Stimulated activated CD4-positive, alpha-beta T cell treated with anti-CD3 and anti-CD28 coated beads, Interleukin-15, amount 100 ng/mL, for 1 hour (primary cell): ENCODE measurements around the gene IFT122.
"Not testable (repeated sequence)": the region's sequence is repeated elsewhere in the genome, so short reads cannot be mapped to it uniquely, and the experiment has no call there.

Experiments used
- DNase-seq, 2 donors: peaks; one replicate each; pipeline ENCODE4 v3.0.0-alpha.2; 2020; ENCODE audit warnings: low read depth in 1 of 2, low spot score in 1 of 2

IFT122 gene

DNA sequence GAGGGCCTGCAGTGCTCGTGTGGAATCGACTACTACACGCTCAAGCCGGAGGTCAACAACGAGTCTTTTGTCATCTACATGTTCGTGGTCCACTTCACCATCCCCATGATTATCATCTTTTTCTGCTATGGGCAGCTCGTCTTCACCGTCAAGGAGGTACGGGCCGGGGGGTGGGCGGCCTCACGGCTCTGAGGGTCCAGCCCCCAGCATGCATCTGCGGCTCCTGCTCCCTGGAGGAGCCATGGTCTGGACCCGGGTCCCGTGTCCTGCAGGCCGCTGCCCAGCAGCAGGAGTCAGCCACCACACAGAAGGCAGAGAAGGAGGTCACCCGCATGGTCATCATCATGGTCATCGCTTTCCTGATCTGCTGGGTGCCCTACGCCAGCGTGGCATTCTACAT is 92.2 kb downstream of the IFT122 start:
- DNase-seq: no peak

DNA sequence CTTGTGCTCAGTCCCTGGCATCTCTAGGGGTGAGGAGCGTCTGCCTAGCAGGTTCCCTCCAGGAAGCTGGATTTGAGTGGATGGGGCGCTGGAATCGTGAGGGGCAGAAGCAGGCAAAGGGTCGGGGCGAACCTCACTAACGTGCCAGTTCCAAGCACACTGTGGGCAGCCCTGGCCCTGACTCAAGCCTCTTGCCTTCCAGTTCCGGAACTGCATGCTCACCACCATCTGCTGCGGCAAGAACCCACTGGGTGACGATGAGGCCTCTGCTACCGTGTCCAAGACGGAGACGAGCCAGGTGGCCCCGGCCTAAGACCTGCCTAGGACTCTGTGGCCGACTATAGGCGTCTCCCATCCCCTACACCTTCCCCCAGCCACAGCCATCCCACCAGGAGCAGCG is 93.4 kb downstream of the IFT122 start:
- DNase-seq: no peak

DNA sequence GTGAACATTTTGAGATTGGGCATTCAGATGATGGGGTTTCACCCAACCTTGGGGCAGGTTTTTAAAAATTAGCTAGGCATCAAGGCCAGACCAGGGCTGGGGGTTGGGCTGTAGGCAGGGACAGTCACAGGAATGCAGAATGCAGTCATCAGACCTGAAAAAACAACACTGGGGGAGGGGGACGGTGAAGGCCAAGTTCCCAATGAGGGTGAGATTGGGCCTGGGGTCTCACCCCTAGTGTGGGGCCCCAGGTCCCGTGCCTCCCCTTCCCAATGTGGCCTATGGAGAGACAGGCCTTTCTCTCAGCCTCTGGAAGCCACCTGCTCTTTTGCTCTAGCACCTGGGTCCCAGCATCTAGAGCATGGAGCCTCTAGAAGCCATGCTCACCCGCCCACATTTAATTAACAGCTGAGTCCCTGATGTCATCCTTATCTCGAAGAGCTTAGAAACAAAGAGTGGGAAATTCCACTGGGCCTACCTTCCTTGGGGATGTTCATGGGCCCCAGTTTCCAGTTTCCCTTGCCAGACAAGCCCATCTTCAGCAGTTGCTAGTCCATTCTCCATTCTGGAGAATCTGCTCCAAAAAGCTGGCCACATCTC is 94.5 kb downstream of the IFT122 start:
- DNase-seq: no peak

DNA sequence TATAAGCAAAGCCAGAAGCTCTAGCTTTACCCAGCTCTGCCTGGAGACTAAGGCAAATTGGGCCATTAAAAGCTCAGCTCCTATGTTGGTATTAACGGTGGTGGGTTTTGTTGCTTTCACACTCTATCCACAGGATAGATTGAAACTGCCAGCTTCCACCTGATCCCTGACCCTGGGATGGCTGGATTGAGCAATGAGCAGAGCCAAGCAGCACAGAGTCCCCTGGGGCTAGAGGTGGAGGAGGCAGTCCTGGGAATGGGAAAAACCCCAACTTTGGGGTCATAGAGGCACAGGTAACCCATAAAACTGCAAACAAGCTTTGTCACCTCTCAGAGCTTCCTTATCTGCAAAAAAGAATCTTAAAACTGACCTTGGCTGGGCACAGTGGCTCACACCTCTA is 95.1 kb downstream of the IFT122 start:
- no peak for DNase-seq

DNA sequence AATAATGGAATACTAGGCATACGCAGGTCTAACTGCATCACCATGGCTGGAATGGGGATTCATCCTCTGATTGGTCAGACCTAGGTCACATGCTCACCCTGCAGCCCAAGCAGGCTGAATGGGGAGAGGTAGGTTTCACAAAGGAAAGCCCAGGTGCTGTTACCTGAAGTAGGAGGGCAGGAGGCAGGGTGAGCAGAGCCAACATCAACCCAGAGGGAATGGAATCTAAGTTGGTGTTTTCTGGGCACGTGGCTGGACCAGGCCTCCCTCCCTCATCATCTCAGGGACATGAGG is 96.3 kb downstream of the IFT122 start:
- no peak for DNase-seq

DNA sequence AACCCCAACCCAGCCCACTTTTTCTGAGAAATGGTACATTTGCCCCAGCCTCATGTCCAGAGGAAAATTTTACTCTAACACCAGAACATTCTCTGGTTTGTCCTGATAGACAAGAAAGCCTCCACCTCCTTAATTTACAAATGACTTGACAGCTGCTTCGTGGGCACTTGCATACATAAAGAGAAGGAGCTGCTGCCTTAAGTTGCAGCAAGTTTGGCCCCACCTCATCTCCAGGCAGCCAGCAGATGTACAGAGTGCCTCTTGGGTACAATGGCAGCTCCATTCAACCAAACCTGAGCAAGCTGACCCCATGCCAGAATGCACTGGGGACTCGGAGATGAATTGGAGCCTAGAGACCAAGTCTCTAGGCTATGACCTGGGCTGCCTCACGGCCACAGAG is 96.8 kb downstream of the IFT122 start:
- no peak for DNase-seq

DNA sequence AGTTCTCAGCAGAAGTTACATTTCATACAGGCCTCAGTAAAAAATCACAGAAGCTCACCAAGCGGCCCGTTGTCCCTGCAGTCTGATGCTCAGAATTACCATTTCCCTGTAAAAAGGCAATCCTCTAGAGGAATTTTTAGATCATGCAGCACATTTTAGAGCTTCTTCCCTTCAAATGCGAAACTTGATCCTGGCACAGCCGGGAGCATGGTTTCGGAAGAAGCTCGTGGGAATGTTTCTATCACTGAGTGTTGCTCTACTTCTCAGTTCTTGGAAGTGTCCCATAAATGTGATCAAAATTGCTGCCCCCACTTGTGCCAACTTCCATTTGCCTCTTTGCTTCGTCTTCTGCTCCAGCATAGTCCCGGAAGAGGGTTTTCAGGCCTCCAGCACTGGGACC is 99.2 kb downstream of the IFT122 start:
- no peak for DNase-seq

DNA sequence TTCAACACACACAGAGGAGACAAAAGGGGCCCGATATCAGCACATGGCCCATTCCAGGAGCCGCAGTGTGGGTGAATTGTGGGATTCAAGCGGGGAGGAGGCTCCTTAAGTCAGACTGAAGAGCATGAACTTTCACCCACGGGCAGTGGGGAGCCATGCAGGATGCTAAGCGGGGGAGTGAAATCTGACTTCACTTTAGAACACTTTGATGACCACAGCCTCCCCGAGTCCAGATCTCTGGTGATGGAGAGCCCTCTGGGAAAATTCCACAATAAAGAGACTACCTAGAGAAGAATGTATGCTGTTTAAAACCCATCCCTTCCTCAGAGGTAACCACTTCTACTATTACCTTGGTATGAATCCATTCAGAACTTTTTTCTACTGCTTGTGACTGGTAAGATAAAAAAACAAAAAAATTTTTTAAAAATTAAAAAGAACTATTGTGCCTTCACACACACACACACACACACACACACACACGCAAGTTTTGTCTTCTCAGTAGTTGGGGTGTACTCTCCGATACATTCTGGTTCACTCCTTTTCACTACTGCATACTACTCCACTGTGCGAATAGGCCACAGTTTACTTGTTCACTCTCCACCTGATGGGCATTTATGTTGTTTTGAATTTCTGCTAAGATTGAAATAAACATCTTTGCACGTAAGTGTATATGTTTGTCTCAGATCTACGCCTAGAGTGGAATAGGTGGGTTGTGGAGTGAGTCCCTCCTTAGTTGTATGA is 100.9 kb downstream of the IFT122 start:
- no peak for DNase-seq

DNA sequence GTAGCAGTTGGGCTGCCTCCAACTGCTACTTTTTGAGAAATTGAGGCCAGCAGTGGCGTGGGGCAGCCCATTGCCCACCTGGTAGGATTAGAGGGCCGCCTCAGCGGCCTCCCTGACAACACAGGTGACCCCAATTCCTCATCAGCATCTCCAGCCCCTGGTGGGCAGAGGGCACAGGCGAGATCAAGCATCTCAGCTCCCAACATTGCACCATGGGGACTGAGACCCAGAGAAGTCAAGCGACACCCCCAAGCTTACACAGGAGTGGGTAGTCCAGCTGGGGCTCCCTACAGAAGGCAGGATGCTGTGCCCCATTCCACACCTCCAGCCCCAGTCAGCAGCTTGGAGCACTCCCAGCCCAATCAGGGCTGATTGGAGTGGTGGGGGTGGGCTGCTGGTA is 102.7 kb downstream of the IFT122 start:
- no peak for DNase-seq

DNA sequence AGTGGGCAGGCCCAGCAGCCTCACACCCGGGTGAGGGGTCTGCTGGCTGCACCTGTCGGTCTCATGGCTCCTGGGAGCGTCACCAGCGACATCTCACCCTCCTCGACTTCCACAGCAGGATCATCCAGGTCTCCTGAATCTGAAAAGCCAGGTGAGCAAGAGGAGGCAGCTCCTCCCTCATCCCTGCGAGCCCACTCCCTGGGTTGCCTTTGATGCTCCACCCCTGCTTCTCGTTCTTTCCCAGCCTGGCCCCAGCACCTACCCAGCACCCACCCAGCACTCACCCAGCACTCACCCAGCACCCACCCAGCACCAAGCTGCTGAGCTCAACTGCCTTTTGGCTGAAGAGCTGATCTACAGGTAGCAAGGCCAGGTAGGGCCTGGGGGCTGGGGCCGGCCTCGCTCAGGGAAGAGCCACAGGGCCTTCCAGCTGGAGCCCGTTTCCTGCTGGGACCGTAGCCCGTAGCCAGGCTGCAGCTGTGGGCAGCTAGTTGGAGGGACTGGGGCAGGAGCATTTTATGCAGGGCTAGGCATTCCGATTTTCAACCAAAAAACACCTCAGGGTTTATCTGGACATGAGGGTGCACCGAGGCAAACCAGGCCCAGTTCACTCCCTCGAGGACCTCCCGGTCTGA is 103.2 kb downstream of the IFT122 start, which contains the start of gene H1-8:
TSS of gene H1-8 (plus strand) at position 20 of the 635 bp plus-strand sequence. CDS start at position 64, 44 bp downstream.
- no peak for DNase-seq

DNA sequence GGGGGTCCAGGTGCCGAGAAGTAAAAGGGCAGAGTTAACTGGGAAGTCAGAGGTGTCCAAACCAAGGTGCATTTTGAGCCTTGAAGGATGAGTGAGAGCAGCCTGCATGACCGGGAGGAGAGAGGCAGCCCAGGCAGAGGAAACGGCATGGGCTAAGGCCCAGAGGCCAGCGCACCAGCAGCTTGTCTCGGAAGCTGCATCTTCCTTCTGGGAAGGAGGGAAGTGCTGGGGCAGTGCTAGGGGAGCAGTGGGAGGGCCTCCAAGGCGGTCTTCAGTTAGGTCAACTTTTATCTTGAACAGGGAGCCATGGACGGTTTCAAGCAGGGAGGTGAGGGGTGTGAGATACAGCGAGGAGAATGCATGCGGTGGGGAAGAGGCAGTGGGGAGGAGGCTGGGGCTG is 104.0 kb downstream of the IFT122 start:
- DNase-seq: no peak

DNA sequence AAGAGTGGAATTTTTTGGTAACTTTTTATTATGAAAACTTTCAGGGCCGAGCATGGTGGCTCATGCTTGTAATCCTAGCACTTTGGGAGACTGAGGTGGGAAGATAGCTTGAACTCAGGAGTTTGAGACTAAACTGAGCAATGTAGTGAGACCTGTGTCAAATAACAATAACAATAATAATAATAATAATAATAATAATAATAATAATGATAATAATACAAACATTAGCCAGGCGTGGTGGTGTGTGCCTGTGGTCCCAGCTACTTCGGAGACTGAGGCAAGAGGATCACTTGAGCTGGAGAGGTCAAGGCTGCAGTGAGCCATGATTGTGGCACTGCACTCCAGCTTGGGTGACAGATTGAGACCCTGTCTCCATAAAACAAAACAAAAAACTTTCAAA is 105.9 kb downstream of the IFT122 start:
- DNase-seq: not testable (repeated sequence)

DNA sequence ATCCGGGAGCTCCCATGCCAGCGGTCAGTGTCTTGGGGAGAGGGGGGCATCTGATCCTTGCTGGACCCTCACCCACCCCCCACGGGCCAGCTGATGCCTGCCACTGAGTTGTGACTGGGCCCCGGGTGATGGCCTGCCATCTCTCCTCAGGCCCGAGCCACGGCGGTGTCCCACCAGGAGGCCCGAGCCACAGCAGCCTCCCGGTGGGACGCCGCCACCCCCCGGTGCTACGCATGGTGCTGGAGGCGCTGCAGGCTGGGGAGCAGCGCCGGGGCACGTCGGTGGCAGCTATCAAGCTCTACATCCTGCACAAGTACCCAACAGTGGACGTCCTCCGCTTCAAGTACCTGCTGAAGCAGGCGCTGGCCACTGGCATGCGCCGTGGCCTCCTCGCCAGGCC is 107.2 kb downstream of the IFT122 start:
- no peak for DNase-seq

DNA sequence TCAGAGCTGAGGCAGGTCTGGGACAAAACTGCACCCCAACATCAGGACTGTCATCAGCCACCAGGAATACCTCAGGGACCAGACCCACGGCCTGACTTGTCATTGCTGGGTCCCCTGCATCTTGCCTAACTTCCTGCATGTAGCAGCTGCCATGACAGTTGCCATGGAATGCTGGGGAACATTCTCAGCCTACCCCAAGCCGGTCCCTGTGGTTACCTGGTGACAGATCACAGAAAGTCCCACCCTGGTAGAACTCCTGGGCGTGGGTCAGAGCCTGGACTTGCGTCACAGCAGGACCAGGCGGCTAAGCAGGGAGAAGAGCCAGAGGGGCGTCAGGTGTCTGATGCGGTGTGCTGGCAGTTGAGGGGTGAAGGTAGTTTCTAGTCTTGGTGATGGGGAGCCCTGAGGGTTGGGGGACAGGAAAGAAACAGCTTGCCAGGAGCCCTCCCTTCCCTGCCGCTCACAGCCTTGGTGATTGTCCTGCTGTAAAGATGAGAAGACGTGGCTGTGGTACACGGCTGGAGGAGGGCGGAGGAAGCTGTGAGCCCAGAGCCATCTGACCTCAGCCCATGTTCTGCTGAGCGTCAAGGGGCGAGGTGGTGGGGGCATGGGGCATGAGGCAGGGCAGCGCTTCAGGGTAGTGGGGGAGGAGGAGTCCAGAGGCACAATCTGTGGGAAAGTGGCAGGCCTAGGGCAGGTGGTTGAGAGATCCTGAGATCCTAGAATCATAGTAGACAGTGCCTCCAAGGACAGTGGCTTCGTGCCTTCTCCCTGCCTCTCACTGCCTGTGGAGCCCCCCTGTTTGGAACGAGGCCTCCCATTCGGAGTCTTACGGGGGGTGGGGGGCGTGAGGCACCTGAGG is 108.3 kb downstream of the IFT122 start:
- DNase-seq: no peak

DNA sequence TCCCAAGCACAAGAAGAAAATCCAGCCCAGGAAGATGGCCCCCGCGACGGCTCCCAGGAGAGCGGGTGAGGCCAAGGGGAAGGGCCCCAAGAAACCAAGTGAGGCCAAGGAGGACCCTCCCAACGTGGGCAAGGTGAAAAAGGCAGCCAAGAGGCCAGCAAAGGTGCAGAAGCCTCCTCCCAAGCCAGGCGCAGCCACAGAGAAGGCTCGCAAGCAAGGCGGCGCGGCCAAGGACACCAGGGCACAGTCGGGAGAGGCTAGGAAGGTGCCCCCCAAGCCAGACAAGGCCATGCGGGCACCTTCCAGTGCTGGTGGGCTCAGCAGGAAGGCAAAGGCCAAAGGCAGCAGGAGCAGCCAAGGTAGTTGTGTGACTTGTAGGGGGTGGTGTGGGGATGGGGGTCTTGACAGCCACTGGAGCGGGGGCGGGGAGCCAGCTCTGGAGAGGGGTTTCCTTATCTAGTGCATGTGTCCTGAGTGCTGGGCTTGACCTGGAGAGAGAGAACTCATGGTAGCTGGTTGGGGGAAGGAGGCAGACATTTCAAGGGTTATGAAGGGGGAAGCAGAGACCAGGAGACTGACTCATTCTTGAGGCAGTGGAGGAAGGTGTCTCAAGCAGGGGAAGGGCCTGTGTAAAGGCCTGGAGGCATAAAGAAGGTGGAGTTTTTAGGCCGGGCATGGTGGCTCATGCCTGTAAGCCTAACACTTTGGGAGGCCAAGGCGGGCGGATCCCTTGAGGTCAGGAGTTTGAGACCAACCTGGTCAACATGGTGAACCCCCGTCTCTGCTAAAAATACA is 109.2 kb downstream of the IFT122 start:
- DNase-seq: no peak

DNA sequence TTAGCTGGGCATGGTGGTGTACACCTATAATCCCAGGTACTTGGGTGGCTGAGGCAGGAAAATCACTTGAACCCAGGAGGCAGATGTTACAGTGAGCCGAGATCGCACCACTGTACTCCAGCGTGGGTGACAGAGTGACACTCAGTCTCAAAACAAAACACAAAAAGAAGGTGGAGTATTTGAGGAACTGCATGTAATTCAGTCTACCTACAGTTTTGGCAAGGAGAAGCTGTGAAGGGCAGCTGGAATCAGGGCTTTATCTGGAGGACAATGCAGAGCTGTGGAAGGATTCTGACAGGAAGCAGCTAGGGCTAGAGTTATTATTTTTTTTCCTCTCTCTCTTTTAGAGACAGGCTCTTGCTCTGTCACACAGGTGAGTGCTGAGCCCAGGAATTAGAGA is 109.8 kb downstream of the IFT122 start:
- DNase-seq: no peak

DNA sequence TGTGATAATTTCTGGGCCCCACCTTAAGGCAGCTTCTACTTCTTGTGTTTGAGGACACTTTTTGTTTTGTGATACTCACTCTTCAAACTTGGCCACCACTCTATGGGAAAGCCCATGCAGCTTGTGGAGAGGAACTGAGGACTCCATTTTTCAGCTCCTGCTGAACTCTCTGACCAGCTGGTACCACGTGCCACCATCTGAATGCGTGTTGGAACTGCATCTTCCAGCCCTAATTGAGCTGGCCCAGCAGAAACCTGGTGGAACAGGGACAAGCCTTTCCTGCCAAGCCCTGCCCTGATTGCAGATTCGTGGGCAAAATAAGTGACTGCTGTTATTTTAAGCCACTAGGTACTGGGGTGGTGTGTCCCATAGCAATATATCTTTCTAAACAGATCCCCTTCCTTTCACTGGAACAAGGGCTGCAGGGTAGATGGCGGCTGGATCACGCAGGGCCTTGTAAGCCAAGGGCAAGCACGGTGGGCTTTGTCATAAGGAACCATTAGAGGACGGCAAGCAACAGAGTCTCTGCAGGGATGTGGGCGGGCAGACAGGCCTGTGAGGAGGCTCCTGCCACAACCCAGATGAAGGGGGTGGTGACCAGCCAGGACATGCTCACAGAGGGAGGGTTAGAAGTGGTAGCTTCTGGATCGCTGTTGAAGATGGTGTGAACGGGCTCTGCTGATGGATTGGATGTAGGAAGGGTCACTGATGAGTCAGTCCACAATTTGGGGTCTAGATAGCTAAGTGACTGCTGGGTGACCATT is 112.4 kb downstream of the IFT122 start:
- no peak for DNase-seq

DNA sequence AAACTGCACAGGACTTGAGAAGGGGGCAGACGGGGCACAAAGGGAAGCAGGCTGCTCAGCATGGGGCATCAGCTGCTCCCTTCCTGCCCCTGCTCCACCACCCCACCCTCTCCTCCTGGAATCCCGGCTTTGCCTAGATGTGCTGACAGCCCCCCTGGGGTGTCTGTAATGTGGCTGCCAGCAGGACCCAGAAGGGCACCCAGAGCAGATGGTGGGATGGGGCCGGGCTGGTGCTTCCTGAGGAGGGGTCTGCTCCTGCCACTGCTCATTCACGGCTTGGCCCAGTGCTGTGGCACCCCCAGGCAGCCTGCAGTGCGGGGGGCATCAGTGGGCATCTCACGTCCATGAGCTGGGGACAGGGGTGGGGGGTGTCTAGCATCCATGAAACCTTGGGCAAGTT is 113.1 kb downstream of the IFT122 start:
- no peak for DNase-seq

DNA sequence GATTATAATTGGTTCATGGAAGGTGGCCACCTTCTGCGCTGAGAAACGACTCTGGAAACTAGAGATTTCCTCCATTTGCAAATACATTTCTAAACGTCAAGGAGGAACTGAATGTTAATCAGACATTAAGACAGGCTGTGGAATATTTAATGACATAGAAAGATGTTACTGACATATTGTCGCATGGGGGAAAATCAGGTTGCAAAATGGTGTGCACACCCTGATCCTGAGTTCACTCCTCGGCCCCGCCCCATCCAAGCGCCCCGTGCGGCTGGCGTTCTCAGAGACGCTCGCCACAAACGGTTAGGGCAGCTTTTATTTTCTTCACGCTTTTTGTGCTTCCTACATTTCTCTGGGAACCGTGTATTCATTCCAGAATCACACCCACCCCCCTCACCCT is 113.7 kb downstream of the IFT122 start:
- DNase-seq: no peak
